ENCODE data around the gene GPAT3. TPM values are rescaled to one million over a fixed set of nuclear protein-coding genes. Genes with fewer than 3 reads are reported as not detected.
"Not testable (repeated sequence)": the region's sequence is repeated elsewhere in the genome, so short reads cannot be mapped to it uniquely, and the experiment has no call there.

Gene GPAT3
- total and polyA plus RNA-seq, 2 of the 8 experiments (the other 6 are each of a cell fraction or from before 2014, with no cell fraction given) = 0.23 to 2.0 TPM

- POLR2A ChIA-PET (ENCODE audit: partially characterized antibody); H4K20me1 ChIP-seq (replicated peaks in 1 of 2; ENCODE audit: control insufficient read depth in 1 of 2, insufficient read depth in 2 of 2, low read length in 2 of 2); H3K4me3 ChIP-seq (ENCODE audit: extremely low read depth in 1 of 4, insufficient read depth in 2 of 4, low read depth in 3 of 4, low read length in 4 of 4); H3K23me2 ChIP-seq (ENCODE audit: low read depth, low read length); H3K79me2 ChIP-seq (ENCODE audit: control insufficient read depth in 1 of 2, insufficient read depth in 2 of 2, low read length in 2 of 2); H2BK15ac ChIP-seq (ENCODE audit: low read length); H3K4ac ChIP-seq (replicated peaks; ENCODE audit: insufficient read length, low read depth, low read length); H2BK12ac ChIP-seq (ENCODE audit: low read depth, low read length); H3K9ac ChIP-seq (replicated peaks in 1 of 4; ENCODE audit: extremely low read depth in 1 of 4, low read depth in 3 of 4, low read length in 3 of 4); H3K4me2 ChIP-seq (ENCODE audit: insufficient read depth in 1 of 2, low read depth in 2 of 2, low read length in 2 of 2); H3K36me3 ChIP-seq (ENCODE audit: control insufficient read depth in 2 of 4, insufficient read depth in 4 of 4, low read length in 3 of 4); H3K4me1 ChIP-seq (replicated peaks in 1 of 4; ENCODE audit: control insufficient read depth in 3 of 4, insufficient read depth in 4 of 4, low read length in 3 of 4); H2BK20ac ChIP-seq (ENCODE audit: low read length); H3K56ac ChIP-seq (replicated peaks; ENCODE audit: insufficient read length, low read depth, low read length); H4K91ac ChIP-seq (replicated peaks; ENCODE audit: insufficient read length, low read length); H3K27ac ChIP-seq (ENCODE audit: low read depth, low read length); H3K14ac ChIP-seq (ENCODE audit: insufficient read length); H4K8ac ChIP-seq (ENCODE audit: extremely low read depth, insufficient read depth, low read length); H3K27me3 ChIP-seq (replicated peaks in 1 of 4; ENCODE audit: control insufficient read depth in 3 of 4, extremely low read depth in 1 of 4, insufficient read depth in 3 of 4, low read length in 3 of 4); H3K79me1 ChIP-seq (ENCODE audit: low read depth, low read length); H2BK5ac ChIP-seq (ENCODE audit: low read depth, low read length); H3K23ac ChIP-seq (ENCODE audit: insufficient read length); H2BK120ac ChIP-seq (replicated peaks; ENCODE audit: low read depth, low read length); H3K9me3 ChIP-seq (ENCODE audit: insufficient read depth in 2 of 2, low read depth in 1 of 2, low read length in 1 of 2); H2AFZ ChIP-seq (ENCODE audit: low read length); H2AK5ac ChIP-seq (ENCODE audit: low read depth, low read length); H3K18ac ChIP-seq (ENCODE audit: extremely low read depth, low read length); H4K5ac ChIP-seq (ENCODE audit: insufficient read length, low read depth, low read length); FAIRE-seq; DNase-seq (ENCODE audit: low read depth in 1 of 2, low spot score in 2 of 2): not testable (repeated sequence)
- CTCF ChIA-PET (ENCODE audit: partially characterized antibody) = interaction anchor here (4.4 kb wide), 1 partner anchor 13 kb away, joined by 34 read pairs; no protein-coding TSS in a partner anchor
- 91% methylated on average over 8 of the region's 8 CpGs; no CpG with 5 or more reads in 1 of the 2 experiments for WGBS, 2 experiments (ENCODE audit: extremely low coverage in 1 of 2, insufficient coverage in 1 of 2, insufficient read length in 1 of 2, insufficient replicate concordance in 2 of 2, low coverage in 1 of 2, low lambda C conversion rate in 2 of 2, missing lambda C conversion rate in 1 of 2)
Observed at GRCh38 chr4:83496085-83496917, 39.6 kb upstream of the GPAT3 start.

Measured in H1 (cell line).